Vagina (tissue), 2 donors: ENCODE data around the gene TUBA3D.
"Not testable (repeated sequence)": the region's sequence is repeated elsewhere in the genome, so short reads cannot be mapped to it uniquely, and the experiment has no call there.

Experiments used
- POLR2A ChIP-seq, 2 donors: fragments of 450-650 bp; IDR thresholded peaks; one replicate each; pipeline ENCODE4 v1.6.1; 2017; ENCODE audit warnings: antibody characterized with exemption in 2 of 2, mild to moderate bottlenecking in 2 of 2, moderate library complexity in 2 of 2
- POLR2AphosphoS5 ChIP-seq, 2 donors: sonication (generic); formaldehyde crosslinking; IDR thresholded peaks; one replicate each; pipeline ENCODE4 v1.9.0; 2017; ENCODE audit warnings: antibody characterized with exemption in 2 of 2, mild to moderate bottlenecking in 2 of 2, low read depth in 1 of 2; ENCODE audit not compliant: insufficient read depth in 1 of 2
- TF ChIP-seq, protein P1 (sequence below), 3 experiments: fragments of 450-650 bp in 2 of 3; fragments of 200-600 bp in 1 of 3; sonication (generic) in 1 of 3; IDR thresholded peaks; one replicate each; pipeline ENCODE4 v1.5.1; 2017 to 2019; ENCODE audit warnings: antibody characterized with exemption in 3 of 3, mild to moderate bottlenecking in 2 of 3, moderate library complexity in 2 of 3

DNA sequence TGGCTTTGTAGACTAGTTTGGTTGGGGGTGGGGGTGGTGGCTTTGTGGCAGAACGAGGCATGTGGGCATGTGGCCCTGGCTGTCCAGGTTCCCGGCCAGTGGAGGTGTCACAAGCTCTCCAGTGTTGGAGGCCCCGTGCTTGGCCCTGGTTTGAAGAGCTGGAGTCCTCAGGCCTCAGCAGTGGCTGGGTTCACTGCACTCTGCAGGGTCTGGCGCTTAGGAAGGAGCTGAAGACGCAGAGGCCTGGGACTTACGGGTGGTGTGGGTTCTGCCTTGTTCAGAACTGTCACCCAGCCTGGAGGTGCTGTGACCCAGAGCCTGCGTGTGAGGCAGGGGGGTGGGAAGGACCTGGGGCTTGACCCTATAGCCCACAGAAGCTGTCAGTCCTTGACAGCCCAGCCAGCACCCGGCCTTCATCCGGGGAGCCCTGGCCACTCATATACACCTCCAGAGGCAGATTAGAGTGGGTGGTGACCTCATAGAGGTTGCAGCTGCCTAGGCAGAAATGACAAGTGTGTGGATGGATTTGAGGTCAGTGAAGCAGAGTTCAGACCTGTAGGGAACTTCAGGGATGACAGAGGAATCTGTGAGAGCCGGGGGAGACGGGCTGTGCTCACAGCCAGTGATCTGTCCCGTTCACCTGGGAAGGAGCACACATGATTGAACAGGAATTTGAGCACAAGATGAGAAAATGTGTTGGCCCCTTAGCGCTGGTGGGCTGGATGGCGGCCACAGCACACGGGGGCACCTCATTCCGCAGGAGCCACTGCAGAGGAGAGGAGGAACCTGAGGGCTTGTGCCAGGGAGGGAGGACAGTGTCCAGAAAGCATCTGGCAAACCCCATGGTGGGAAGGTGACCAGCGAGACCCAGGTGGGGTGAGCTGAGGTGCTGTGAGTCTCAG is 36.3 kb downstream of the TUBA3D start:
- TF ChIP-seq, protein P1, sequence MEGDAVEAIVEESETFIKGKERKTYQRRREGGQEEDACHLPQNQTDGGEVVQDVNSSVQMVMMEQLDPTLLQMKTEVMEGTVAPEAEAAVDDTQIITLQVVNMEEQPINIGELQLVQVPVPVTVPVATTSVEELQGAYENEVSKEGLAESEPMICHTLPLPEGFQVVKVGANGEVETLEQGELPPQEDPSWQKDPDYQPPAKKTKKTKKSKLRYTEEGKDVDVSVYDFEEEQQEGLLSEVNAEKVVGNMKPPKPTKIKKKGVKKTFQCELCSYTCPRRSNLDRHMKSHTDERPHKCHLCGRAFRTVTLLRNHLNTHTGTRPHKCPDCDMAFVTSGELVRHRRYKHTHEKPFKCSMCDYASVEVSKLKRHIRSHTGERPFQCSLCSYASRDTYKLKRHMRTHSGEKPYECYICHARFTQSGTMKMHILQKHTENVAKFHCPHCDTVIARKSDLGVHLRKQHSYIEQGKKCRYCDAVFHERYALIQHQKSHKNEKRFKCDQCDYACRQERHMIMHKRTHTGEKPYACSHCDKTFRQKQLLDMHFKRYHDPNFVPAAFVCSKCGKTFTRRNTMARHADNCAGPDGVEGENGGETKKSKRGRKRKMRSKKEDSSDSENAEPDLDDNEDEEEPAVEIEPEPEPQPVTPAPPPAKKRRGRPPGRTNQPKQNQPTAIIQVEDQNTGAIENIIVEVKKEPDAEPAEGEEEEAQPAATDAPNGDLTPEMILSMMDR (IDR thresholded peaks at IDR 0.05): not testable (repeated sequence)
- not testable (repeated sequence) for TF ChIP-seq POLR2A (IDR thresholded peaks at IDR 0.05); POLR2AphosphoS5 (IDR thresholded peaks at IDR 0.05; ENCODE audit: insufficient read depth in 1 of 2, low read depth in 1 of 2)
